ENCODE results near the gene DBH.

The DBH gene

GRCh38 chr9:133701981-133702797 lies 66.0 kb downstream of the DBH start:
- DNase-seq (ENCODE audit: low spot score), result no peak

DNA sequence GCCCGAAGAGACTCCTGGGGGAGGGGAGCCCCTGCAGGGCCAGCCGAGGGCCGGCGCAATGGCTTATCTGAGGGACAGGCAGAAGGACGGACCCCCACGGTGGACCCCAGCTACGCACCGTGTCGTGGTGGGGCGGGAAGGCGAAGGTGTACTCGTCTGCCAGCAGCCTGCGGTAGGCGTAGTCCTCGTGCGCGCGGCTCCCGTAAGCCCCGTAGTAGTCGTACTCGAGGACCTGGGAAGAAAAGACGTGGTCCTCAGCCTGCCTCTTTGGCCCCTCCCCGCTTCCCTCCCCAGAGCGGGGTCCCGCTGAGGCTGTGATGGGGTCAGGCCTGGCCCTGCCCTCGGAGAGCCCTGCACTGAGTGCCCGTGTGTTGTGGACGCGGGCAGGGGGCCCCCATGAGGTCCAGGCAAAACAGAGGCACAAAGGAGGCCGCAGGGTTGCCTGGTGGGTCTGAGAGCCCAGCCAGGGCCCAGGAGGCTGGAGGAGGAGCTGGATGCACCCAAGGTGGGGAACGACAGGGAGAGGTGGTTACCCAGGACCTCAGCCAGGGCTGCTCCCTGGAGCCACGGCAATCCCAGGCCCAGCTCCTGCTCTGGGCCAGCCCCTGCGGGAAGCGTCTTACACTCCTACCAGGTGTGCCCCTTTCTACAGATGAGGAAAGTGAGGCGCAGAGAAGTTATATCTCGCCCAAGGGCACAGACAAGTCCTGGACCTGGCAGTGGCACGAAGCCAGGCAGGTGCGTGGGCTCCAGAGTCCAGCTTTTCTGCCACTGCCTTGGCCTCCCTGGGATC lies 66.8 kb downstream of the DBH start:
- no peak for DNase-seq (ENCODE audit: low spot score)

DNA sequence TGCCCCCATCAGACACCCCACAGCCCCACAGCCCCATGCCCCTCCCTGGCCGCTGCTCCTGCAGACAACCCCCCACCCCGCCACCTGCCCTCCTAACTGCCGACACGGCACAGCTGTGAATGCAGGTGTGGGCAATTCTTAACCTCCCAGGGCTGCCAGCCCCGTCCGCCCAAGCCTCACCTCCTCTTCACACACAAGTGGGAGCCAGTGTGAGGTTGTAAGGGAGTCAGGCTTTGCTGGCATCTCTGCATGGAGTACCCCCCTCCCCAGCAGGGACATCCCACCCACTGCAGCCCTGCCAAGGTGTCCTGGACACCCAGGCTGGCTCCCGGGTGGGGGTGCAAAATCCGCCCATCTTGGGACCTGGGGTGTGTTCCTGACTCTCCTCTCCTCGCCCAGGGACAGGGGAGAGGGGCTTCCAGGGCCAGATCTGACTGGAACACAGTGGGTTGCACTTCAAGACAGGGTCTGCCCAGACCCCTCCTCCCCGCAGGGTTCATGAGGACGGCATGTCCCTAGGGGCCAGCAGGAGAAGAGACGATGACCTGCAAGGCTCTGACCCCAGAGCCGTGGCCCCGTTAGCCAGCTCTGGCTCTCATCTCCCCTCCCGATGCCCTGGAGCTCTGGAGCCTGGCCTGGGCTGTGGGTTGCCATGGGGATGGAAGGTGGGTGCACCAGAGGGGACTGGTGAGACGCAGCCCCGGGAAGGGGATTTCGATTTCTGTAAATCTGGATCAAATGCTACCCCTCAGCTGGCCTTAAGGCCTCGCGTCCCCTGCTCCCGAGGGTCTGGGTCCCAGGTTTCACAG lies 67.6 kb downstream of the DBH start:
- DNase-seq (ENCODE audit: low spot score), result peak; percentile 64

DNA sequence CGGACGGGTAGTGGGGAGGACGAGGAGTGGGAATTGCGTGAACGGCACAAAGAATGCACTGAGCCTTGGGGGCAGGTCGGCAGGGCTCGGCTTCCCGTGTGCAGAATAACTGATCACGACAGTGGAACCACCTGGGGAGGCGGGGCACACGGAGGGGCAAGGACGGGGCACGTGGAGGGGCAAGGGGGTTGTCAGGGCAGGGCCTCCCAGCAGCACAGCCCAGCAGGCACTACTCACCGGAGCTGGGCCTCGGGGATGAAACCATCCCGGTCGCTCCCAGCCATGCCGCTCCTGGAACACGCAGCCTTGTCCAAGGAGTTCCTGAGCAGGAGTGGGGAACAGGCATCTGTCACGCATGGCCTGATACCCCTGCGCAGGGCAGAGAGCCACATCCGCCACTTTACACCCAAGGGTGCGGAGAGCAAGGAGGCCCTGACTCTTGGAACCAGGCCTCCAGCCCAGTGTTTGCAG lies 68.6 kb downstream of the DBH start:
- DNase-seq (ENCODE audit: low spot score), result no peak

GRCh38 chr9:133705576-133705975 lies 69.4 kb downstream of the DBH start:
- DNase-seq (ENCODE audit: low spot score), result no peak

DNA sequence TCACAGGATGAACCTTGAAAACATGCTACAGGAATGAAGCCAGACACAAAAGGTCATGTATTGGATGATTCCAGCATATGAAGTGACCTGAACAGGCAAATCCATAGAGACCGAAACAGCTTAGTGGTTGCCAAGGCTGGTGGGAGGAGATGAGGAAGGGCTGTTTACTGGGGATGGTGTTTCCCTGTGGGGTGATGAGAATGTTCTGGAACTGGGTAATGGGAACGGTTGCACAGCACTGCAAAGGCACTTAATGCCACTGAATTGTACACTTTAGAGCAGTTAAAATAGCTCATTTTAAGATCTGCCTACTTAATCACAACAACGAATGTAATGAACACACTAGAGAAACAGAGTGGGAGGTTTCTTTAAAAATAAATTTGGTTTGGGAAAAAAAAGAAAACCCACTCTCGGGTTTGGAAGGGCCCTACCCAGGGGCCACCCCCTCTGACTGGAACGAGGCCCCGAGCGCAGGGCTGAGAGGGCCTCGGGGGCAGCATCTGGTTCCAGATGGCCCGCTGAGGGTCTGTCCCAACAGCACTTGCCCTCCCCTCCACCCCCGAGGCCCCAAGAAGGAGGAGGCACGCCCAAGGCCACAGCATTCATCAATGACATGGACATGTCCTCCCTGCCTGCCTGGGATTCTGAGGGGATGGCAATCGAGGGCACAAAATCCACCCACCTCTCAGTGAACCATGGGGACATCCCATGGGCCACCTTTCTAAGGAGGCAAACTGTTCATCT lies 70.3 kb downstream of the DBH start:
- no peak for DNase-seq (ENCODE audit: low spot score)

DNA sequence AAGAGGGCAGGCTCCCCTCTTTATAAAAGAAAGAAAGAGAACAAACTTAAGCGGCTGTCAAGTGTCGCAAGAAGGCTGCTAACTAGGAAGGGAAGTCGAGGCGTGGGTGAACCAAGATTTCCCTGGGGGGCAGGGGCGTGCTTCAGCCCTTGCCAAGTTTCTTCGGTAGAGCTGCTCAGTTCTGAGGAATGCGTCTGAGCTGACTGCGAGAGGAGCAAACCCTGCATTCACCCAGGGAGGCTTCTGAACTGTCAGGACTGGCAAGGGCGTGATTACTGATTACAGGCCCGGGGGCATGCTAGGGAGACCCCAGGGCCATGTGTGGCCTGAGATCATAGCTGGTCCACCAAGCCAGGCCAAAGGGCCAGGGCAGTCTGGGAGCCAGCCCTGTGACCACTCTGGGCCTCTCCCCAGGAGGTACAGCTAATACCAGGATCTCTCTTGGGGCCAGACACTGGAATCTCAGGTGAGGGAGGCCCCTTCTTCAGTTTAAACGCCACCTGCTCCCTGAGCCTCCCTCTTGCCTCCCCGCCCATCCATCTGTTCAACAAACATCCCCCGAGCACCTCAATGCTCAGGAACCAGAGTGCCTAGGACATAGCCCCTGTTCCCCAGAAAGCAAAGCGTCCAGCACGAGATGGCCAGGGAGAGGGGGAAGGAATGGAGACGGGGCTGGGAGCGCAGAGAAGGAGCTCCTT lies 71.1 kb downstream of the DBH start:
- no peak for DNase-seq (ENCODE audit: low spot score)

- DNase-seq (ENCODE audit: low spot score), result no peak
Observed at GRCh38 chr9:133707763-133708245, 71.6 kb downstream of the DBH start.

- DNase-seq (ENCODE audit: low spot score), result no peak
Observed at GRCh38 chr9:133708246-133709014, 72.3 kb downstream of the DBH start.

Data from NAMALWA (cell line).